ENCODE measurements around the gene ARHGAP24.

Gene ARHGAP24

GRCh38 chr4:85759388-85759787 is 284.4 kb downstream of the ARHGAP24 start:
- Histone ChIP-seq H3K4me3 (ENCODE audit: low read length) (no peak overlapping the region), H3K9ac (ENCODE audit: low read length) (no peak overlapping the region), H3K27ac (ENCODE audit: low read depth, low read length) (no peak overlapping the region), H3K4me1 (ENCODE audit: control insufficient read depth, insufficient read depth, low read length) (peaks cover 9% of the 10 kb centered on the region), H3K27me3 (ENCODE audit: control insufficient read depth, insufficient read depth, low read length) (no peaks in the 10 kb centered on the region), H3K36me3 (ENCODE audit: control insufficient read depth, insufficient read depth, low read length) (no peaks in the 10 kb centered on the region)

GRCh38 chr4:85760511-85760910 is 285.6 kb downstream of the ARHGAP24 start:
- H3K9ac ChIP-seq (ENCODE audit: low read length): no peak overlapping the region
- H3K4me1 ChIP-seq (ENCODE audit: control insufficient read depth, insufficient read depth, low read length): peaks cover 9% of the 10 kb centered on the region
- no peaks in the 10 kb centered on the region for H3K36me3 ChIP-seq (ENCODE audit: control insufficient read depth, insufficient read depth, low read length)
- H3K27ac ChIP-seq (ENCODE audit: low read depth, low read length): no peak overlapping the region
- no peaks in the 10 kb centered on the region for H3K27me3 ChIP-seq (ENCODE audit: control insufficient read depth, insufficient read depth, low read length)
- no peak overlapping the region for H3K4me3 ChIP-seq (ENCODE audit: low read length)

GRCh38 chr4:85761803-85762528 is 287.0 kb downstream of the ARHGAP24 start:
- Histone ChIP-seq H3K27me3 (ENCODE audit: control insufficient read depth, insufficient read depth, low read length) (no peaks in the 10 kb centered on the region), H3K4me3 (ENCODE audit: low read length) (no peak overlapping the region), H3K36me3 (ENCODE audit: control insufficient read depth, insufficient read depth, low read length) (no peaks in the 10 kb centered on the region), H3K27ac (ENCODE audit: low read depth, low read length) (no peak overlapping the region), H3K4me1 (ENCODE audit: control insufficient read depth, insufficient read depth, low read length) (peaks cover 9% of the 10 kb centered on the region), H3K9ac (ENCODE audit: low read length) (no peak overlapping the region)

DNA sequence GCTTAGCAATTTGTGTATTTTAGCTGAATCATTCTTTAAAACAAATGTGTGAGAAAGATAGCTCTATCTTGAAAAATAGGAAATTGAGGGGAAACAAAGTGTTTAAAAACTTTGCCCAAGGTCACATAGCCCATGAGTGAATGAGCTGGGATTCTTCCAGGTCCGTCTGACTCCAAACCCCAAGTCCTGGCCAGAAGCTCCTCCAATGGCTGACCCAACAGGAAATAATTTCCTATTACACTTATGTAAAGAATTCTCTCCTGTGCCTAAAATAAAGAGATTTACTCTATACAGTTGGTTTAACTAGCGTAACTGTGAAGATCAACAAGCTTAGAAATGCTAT is 287.6 kb downstream of the ARHGAP24 start:
- Histone ChIP-seq H3K27ac (ENCODE audit: low read depth, low read length) (no peak overlapping the region), H3K27me3 (ENCODE audit: control insufficient read depth, insufficient read depth, low read length) (no peaks in the 10 kb centered on the region), H3K36me3 (ENCODE audit: control insufficient read depth, insufficient read depth, low read length) (no peaks in the 10 kb centered on the region), H3K4me3 (ENCODE audit: low read length) (no peak overlapping the region), H3K4me1 (ENCODE audit: control insufficient read depth, insufficient read depth, low read length) (peaks cover 9% of the 10 kb centered on the region), H3K9ac (ENCODE audit: low read length) (no peak overlapping the region)

GRCh38 chr4:85763202-85763601 is 288.3 kb downstream of the ARHGAP24 start:
- Histone ChIP-seq H3K27me3 (ENCODE audit: control insufficient read depth, insufficient read depth, low read length) (no peaks in the 10 kb centered on the region), H3K4me1 (ENCODE audit: control insufficient read depth, insufficient read depth, low read length) (peaks cover 9% of the 10 kb centered on the region), H3K4me3 (ENCODE audit: low read length) (no peak overlapping the region), H3K27ac (ENCODE audit: low read depth, low read length) (no peak overlapping the region), H3K9ac (ENCODE audit: low read length) (no peak overlapping the region), H3K36me3 (ENCODE audit: control insufficient read depth, insufficient read depth, low read length) (no peaks in the 10 kb centered on the region)

DNA sequence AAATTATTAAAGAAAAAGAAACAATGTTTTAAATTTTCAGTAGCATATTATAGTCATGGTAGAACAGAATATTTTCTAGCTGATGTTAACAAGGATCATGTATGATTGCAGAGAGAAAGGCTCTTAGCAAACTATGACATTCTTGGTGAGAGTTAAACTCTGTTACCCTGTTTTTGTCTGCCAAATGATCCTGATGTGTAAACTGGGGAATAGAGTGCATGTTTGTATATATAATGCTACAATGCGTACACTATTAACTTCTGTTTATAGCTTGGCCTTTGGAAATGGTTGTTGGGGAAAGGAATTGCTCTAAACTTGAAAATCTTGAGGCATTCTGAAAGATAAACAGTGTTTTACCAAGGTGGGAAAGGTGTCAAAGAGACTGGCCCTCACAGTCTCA is 292.7 kb downstream of the ARHGAP24 start:
- Histone ChIP-seq H3K4me1 (ENCODE audit: control insufficient read depth, insufficient read depth, low read length) (peaks cover 3% of the 10 kb centered on the region), H3K27ac (ENCODE audit: low read depth, low read length) (no peak overlapping the region), H3K36me3 (ENCODE audit: control insufficient read depth, insufficient read depth, low read length) (no peaks in the 10 kb centered on the region), H3K9ac (ENCODE audit: low read length) (no peak overlapping the region), H3K4me3 (ENCODE audit: low read length) (no peak overlapping the region), H3K27me3 (ENCODE audit: control insufficient read depth, insufficient read depth, low read length) (no peaks in the 10 kb centered on the region)

DNA sequence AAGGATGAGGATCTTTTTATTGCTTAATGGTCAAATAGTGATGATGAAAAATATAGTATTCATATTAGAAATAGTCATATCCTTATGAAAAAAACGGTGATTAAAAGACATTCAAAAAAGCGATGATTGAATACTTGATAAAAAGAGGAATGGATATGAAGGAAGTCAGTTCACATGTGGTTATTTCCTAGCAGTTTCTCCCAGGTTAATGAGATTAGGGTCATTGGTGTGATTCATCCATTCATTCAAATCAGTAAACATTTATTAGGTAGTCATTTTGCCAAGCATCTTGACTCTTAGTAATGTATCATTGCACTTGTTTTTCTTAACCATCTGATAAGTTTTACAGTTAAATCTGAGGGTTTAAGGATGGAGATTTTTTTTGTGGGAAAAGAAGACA is 294.1 kb downstream of the ARHGAP24 start:
- Histone ChIP-seq H3K36me3 (ENCODE audit: control insufficient read depth, insufficient read depth, low read length) (no peaks in the 10 kb centered on the region), H3K4me3 (ENCODE audit: low read length) (no peak overlapping the region), H3K4me1 (ENCODE audit: control insufficient read depth, insufficient read depth, low read length) (no peaks in the 10 kb centered on the region), H3K27ac (ENCODE audit: low read depth, low read length) (no peak overlapping the region), H3K27me3 (ENCODE audit: control insufficient read depth, insufficient read depth, low read length) (no peaks in the 10 kb centered on the region), H3K9ac (ENCODE audit: low read length) (no peak overlapping the region)

GRCh38 chr4:85772470-85772869 is 297.5 kb downstream of the ARHGAP24 start:
- Histone ChIP-seq H3K27ac (ENCODE audit: low read depth, low read length) (no peak overlapping the region), H3K27me3 (ENCODE audit: control insufficient read depth, insufficient read depth, low read length) (no peaks in the 10 kb centered on the region), H3K36me3 (ENCODE audit: control insufficient read depth, insufficient read depth, low read length) (no peaks in the 10 kb centered on the region), H3K4me1 (ENCODE audit: control insufficient read depth, insufficient read depth, low read length) (no peaks in the 10 kb centered on the region), H3K9ac (ENCODE audit: low read length) (no peak overlapping the region), H3K4me3 (ENCODE audit: low read length) (no peak overlapping the region)

DNA sequence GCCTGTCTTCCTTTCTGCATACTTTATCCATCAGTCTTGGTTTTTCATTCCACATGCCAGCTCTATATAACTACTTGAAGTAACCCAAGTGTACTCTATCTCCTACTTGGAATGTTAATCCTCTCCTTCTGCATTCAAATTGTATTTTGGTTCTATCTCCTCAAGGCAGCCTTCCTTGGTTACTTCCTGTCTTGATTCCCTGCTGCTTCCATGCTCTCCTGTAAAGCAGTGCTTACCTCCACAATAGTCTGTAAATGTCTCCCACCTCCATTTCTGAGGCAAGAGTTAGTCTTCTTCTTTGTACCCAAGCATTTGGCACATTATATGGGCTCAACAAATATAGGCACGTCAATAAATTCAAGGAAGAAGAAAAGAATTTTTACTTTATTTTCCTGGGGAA is 298.4 kb downstream of the ARHGAP24 start:
- H3K4me3 ChIP-seq (ENCODE audit: low read length): no peak overlapping the region
- H3K4me1 ChIP-seq (ENCODE audit: control insufficient read depth, insufficient read depth, low read length): no peaks in the 10 kb centered on the region
- no peak overlapping the region for H3K9ac ChIP-seq (ENCODE audit: low read length)
- no peaks in the 10 kb centered on the region for H3K27me3 ChIP-seq (ENCODE audit: control insufficient read depth, insufficient read depth, low read length)
- no peak overlapping the region for H3K27ac ChIP-seq (ENCODE audit: low read depth, low read length)
- no peaks in the 10 kb centered on the region for H3K36me3 ChIP-seq (ENCODE audit: control insufficient read depth, insufficient read depth, low read length)

- H3K4me1 ChIP-seq (ENCODE audit: control insufficient read depth, insufficient read depth, low read length): no peaks in the 10 kb centered on the region
Observed at GRCh38 chr4:85774000-85774399, 299.1 kb downstream of the ARHGAP24 start.

GRCh38 chr4:85774489-85774888 is 299.5 kb downstream of the ARHGAP24 start:
- Histone ChIP-seq H3K4me1 (ENCODE audit: control insufficient read depth, insufficient read depth, low read length) (no peaks in the 10 kb centered on the region), H3K9ac (ENCODE audit: low read length) (no peak overlapping the region), H3K27ac (ENCODE audit: low read depth, low read length) (no peak overlapping the region), H3K27me3 (ENCODE audit: control insufficient read depth, insufficient read depth, low read length) (no peaks in the 10 kb centered on the region), H3K36me3 (ENCODE audit: control insufficient read depth, insufficient read depth, low read length) (no peaks in the 10 kb centered on the region), H3K4me3 (ENCODE audit: low read length) (no peak overlapping the region)

More at GRCh38 chr4:85774000-85774399, 299.1 kb downstream of the ARHGAP24 start:
- no peaks in the 10 kb centered on the region for H3K36me3 ChIP-seq (ENCODE audit: control insufficient read depth, insufficient read depth, low read length)
- H3K27me3 ChIP-seq (ENCODE audit: control insufficient read depth, insufficient read depth, low read length): no peaks in the 10 kb centered on the region
- no peak overlapping the region for H3K27ac ChIP-seq (ENCODE audit: low read depth, low read length)
- H3K9ac ChIP-seq (ENCODE audit: low read length): no peak overlapping the region
- no peak overlapping the region for H3K4me3 ChIP-seq (ENCODE audit: low read length)

- peaks cover 9% of the 10 kb centered on the region for H3K4me1 ChIP-seq (ENCODE audit: control insufficient read depth, insufficient read depth, low read length)
- no peak overlapping the region for H3K27ac ChIP-seq (ENCODE audit: low read depth, low read length)
Observed at GRCh38 chr4:85776096-85776495, 301.1 kb downstream of the ARHGAP24 start.

GRCh38 chr4:85776579-85776978 is 301.6 kb downstream of the ARHGAP24 start:
- Histone ChIP-seq H3K9ac (ENCODE audit: low read length) (no peak overlapping the region), H3K36me3 (ENCODE audit: control insufficient read depth, insufficient read depth, low read length) (no peaks in the 10 kb centered on the region), H3K4me3 (ENCODE audit: low read length) (no peak overlapping the region), H3K27ac (ENCODE audit: low read depth, low read length) (no peak overlapping the region), H3K27me3 (ENCODE audit: control insufficient read depth, insufficient read depth, low read length) (no peaks in the 10 kb centered on the region), H3K4me1 (ENCODE audit: control insufficient read depth, insufficient read depth, low read length) (peaks cover 12% of the 10 kb centered on the region)

More at GRCh38 chr4:85776096-85776495, 301.1 kb downstream of the ARHGAP24 start:
- Histone ChIP-seq H3K27me3 (ENCODE audit: control insufficient read depth, insufficient read depth, low read length) (no peaks in the 10 kb centered on the region), H3K9ac (ENCODE audit: low read length) (no peak overlapping the region), H3K4me3 (ENCODE audit: low read length) (no peak overlapping the region), H3K36me3 (ENCODE audit: control insufficient read depth, insufficient read depth, low read length) (no peaks in the 10 kb centered on the region)

Data from rectal smooth muscle tissue (tissue), 1 donor.